Vagina (tissue), 1 donor: ENCODE data around the gene TUBB8B. TPM values are rescaled to one million over a fixed set of nuclear protein-coding genes. Genes with fewer than 3 reads are reported as not detected.

ENCODE experiments used
- small RNA-seq: library from RNA; depleted of rRNA; stranded (forward); fragments of <200 nt; gene quantifications from one replicate; pipeline ENCODE3, GENCODE V24; 2016
- total RNA-seq: library from RNA; depleted of rRNA; stranded (reverse); fragments of >200 nt; gene quantifications from one replicate; pipeline ENCODE4 v1.2.3, GENCODE V29; 2016

Gene TUBB8B
- total RNA-seq, 1 donor from 2014 or later, result 1.7 TPM

Small RNAs within 50 kb of the gene (small RNA-seq; reads per million reads assigned to genes)
- gene AP001005.2, result not detected

Other genes with a start within 250 kb of the TUBB8B start
- 26.3 TPM for gene USP14, start 108.9 kb upstream of the TUBB8B start, total RNA-seq
- gene THOC1, start 218.4 kb upstream of the TUBB8B start, total RNA-seq, result 47.9 TPM